Osteocyte (in vitro differentiated cells): ENCODE data around the gene EEF1AKMT1. TPM values are rescaled to one million over a fixed set of nuclear protein-coding genes. Genes with fewer than 3 reads are reported as not detected.
A peak's percentile ranks its signal among the peaks of the same experiment; 100 is the strongest.

Experiments used
- DNase-seq: peaks from one replicate; pipeline ENCODE4 v3.0.0; 2021; ENCODE audit warnings: mixed read lengths; ENCODE audit not compliant: unreplicated experiment; ENCODE audit errors: extremely low spot score
- H3K27ac Mint-ChIP-seq: one replicate; pipeline ENCODE4 v1.8.0; 2021; ENCODE audit warnings: mild to moderate bottlenecking, mixed read lengths; ENCODE audit not compliant: unreplicated experiment
- H3K27me3 Mint-ChIP-seq: one replicate; pipeline ENCODE4 v1.8.0; 2021; ENCODE audit warnings: mixed read lengths; ENCODE audit not compliant: unreplicated experiment
- H3K36me3 Mint-ChIP-seq: one replicate; pipeline ENCODE4 v1.8.0; 2021; ENCODE audit warnings: mixed read lengths; ENCODE audit not compliant: unreplicated experiment
- H3K4me1 Mint-ChIP-seq: one replicate; pipeline ENCODE4 v1.8.0; 2021; ENCODE audit warnings: mixed read lengths; ENCODE audit not compliant: unreplicated experiment
- H3K4me3 Mint-ChIP-seq: one replicate; pipeline ENCODE4 v1.8.0; 2021; ENCODE audit warnings: mild to moderate bottlenecking, moderate library complexity, mixed read lengths; ENCODE audit not compliant: unreplicated experiment
- H3K9me3 Mint-ChIP-seq: one replicate; pipeline ENCODE4 v1.8.0; 2021; ENCODE audit warnings: mixed read lengths; ENCODE audit not compliant: unreplicated experiment
- total RNA-seq: library from RNA; stranded (reverse); gene quantifications from 2 replicates; pipeline ENCODE4 v1.2.1, GENCODE V29; 2021
- TF ChIP-seq, protein P1 (sequence below): fragments of 200-600 bp; sonication (generic); IDR thresholded peaks from 2 replicates; pipeline ENCODE4 v1.5.0; 2021; ENCODE audit warnings: antibody characterized with exemption, mild to moderate bottlenecking, moderate library complexity

The EEF1AKMT1 gene
- total RNA-seq, 1 donor from 2014 or later = 10.8 TPM

DNA sequence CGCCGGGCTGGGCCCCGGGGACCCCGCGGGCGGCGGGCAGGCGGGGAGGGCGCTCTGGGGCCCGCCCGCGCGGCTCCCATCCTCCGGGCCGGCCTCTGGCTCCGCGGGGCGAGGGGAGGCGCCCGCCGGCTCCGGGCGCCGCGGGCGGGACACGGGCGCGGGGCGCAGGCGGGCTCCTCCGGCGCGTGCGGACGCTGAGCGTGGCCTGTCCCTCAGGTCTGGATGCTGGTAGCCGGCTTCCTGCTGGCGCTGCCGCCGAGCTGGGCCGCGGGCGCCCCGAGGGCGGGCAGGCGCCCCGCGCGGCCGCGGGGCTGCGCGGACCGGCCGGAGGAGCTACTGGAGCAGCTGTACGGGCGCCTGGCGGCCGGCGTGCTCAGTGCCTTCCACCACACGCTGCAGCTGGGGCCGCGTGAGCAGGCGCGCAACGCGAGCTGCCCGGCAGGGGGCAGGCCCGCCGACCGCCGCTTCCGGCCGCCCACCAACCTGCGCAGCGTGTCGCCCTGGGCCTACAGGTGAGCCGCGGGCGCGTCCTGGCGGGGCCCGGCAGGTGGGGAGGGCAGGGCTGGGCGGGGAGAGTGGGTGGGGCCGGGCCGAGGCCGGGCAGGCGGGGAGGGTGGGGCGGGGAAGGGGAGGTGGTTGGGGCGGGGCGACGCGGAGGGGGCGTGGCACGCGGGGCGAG, 69.8 kb downstream of the EEF1AKMT1 start:
- TF ChIP-seq, protein P1, sequence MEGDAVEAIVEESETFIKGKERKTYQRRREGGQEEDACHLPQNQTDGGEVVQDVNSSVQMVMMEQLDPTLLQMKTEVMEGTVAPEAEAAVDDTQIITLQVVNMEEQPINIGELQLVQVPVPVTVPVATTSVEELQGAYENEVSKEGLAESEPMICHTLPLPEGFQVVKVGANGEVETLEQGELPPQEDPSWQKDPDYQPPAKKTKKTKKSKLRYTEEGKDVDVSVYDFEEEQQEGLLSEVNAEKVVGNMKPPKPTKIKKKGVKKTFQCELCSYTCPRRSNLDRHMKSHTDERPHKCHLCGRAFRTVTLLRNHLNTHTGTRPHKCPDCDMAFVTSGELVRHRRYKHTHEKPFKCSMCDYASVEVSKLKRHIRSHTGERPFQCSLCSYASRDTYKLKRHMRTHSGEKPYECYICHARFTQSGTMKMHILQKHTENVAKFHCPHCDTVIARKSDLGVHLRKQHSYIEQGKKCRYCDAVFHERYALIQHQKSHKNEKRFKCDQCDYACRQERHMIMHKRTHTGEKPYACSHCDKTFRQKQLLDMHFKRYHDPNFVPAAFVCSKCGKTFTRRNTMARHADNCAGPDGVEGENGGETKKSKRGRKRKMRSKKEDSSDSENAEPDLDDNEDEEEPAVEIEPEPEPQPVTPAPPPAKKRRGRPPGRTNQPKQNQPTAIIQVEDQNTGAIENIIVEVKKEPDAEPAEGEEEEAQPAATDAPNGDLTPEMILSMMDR = peak; percentile 62
- DNase-seq = peak; percentile 91
- H3K4me3 Mint-ChIP-seq = no peak overlapping the region

DNA sequence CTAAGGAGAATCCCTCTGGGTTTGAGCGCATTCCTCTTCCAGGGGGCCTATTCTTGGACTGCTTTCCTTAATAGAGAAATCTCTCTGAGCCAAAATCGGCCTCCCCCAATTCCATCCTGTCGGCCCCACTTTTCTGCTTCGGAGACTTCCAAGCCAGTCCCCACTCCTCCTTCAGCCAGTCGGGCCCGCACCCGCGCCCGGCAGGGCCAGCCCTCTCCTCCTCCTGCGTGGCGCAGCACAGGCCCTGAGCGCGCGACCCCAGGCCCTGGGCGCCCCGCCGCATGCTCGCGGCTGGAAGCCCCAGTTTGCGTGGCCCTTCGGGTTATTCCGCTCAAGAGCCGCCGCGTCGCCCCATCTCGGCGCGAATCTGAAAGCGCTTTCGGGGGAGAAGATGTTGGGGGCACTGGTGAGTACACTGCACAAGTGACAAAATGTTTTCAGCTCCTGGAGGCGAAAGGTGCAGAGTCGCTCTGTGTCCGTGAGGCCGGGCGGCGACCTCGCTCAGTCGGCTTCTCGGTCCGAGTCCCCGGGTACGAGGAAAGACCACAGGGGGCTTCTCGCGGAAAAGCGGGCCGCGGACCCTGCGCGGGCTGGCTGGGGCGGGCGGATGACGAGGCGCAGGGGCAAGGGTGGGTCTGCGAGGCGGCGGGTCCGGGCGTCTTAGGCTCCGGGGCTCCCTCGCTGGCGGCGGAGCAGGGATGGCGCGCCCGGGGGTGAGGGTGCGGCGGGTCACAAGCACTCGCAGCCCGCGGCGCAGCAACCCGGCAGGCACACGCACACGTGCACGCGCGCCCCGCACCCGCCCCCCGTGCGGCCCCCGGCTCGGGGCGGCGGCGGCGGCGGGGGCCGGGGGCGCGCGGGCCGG, 70.6 kb downstream of the EEF1AKMT1 start, which contains the start of gene IL17D:
TSS of gene IL17D (plus strand) at position 785 of the 865 bp plus-strand sequence. CDS start 303 bp downstream, outside the sequence.
- DNase-seq = no peak
- peak within 1 kb of the TSS; percentile 81 for H3K27ac Mint-ChIP-seq
- TF ChIP-seq, protein P1 = peak; percentile 14
- peaks cover 24% of the 10 kb centered on the region for H3K4me1 Mint-ChIP-seq
- peaks cover 3% of the 10 kb centered on the region for H3K9me3 Mint-ChIP-seq
- peak within 1 kb of the TSS; percentile 93 for H3K4me3 Mint-ChIP-seq
- H3K27me3 Mint-ChIP-seq = no peaks in the 10 kb centered on the region
- H3K36me3 Mint-ChIP-seq = peaks cover 2% of the 10 kb centered on the region

More for the DNA sequence above, 69.8 kb downstream of the EEF1AKMT1 start:
- H3K27ac Mint-ChIP-seq = no peak overlapping the region
- H3K36me3 Mint-ChIP-seq = peaks cover 2% of the 10 kb centered on the region
- peaks cover 3% of the 10 kb centered on the region for H3K9me3 Mint-ChIP-seq
- no peaks in the 10 kb centered on the region for H3K27me3 Mint-ChIP-seq
- H3K4me1 Mint-ChIP-seq = peaks cover 31% of the 10 kb centered on the region

GRCh38 chr13:20702530-20702914, 71.2 kb downstream of the EEF1AKMT1 start:
- Mint-ChIP-seq H3K4me3 (peak overlapping the region; percentile 93), H3K27me3 (no peaks in the 10 kb centered on the region), H3K9me3 (peaks cover 3% of the 10 kb centered on the region), H3K4me1 (peaks cover 21% of the 10 kb centered on the region), H3K36me3 (peaks cover 2% of the 10 kb centered on the region), H3K27ac (peak overlapping the region; percentile 81)
- DNase-seq = no peak
- TF ChIP-seq, protein P1 = no peak

- DNase-seq = no peak
- Mint-ChIP-seq H3K4me1 (peaks cover 18% of the 10 kb centered on the region), H3K36me3 (peaks cover 2% of the 10 kb centered on the region), H3K9me3 (peaks cover 3% of the 10 kb centered on the region), H3K4me3 (no peak overlapping the region), H3K27ac (no peak overlapping the region), H3K27me3 (no peaks in the 10 kb centered on the region)
- TF ChIP-seq, protein P1 = no peak
Measured at GRCh38 chr13:20701461-20701860, 72.3 kb downstream of the EEF1AKMT1 start.

DNA sequence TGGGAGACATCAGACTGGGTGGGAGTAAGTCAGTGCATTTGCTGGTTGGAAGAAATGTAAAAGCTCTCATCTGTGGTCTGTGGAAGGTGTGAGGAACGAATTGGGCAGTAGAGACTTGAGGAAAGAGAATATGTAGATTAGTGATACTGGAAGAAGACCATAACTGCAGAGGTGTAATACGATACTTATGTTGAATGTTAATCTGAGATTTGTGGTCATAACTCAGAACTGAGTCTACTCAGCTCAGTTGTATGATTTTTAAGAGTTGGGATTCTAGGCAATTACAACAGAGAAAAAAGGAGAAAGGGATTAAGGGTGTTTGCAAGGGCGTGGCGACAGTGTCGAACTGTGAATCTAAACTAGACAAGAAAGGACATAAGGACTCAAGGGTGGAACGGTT, 73.5 kb downstream of the EEF1AKMT1 start:
- peaks cover 18% of the 10 kb centered on the region for H3K4me1 Mint-ChIP-seq
- peaks cover 2% of the 10 kb centered on the region for H3K36me3 Mint-ChIP-seq
- no peak for DNase-seq
- no peak overlapping the region for H3K4me3 Mint-ChIP-seq
- no peak overlapping the region for H3K27ac Mint-ChIP-seq
- no peaks in the 10 kb centered on the region for H3K27me3 Mint-ChIP-seq
- TF ChIP-seq, protein P1 = no peak
- H3K9me3 Mint-ChIP-seq = peaks cover 3% of the 10 kb centered on the region
